Esophagus squamous epithelium (tissue), 5 donors: Measurements from ENCODE around the gene ZNF428. TPM values are rescaled to one million over a fixed set of nuclear protein-coding genes. Genes with fewer than 3 reads are reported as not detected.

ENCODE experiments used
- DNase-seq: peaks from one replicate; lab custom pipeline; 2025; lab: John Stamatoyannopoulos, UW
- H3K27ac ChIP-seq, 4 donors: fragments of 200-600 bp; sonication (generic); one replicate each; pipeline ENCODE4 v1.5.1; 2016 to 2019; ENCODE audit warnings: mild to moderate bottlenecking in 1 of 4
- H3K27me3 ChIP-seq, 4 donors: fragments of 200-600 bp; sonication (generic); 1 replicate in 3 of 4; 2 replicates in 1 of 4; pipeline versions ENCODE4 v1.5.1 to v1.6.0; 2017 to 2021; ENCODE audit warnings: antibody characterized with exemption in 1 of 4
- H3K36me3 ChIP-seq, 3 donors: fragments of 200-600 bp; sonication (generic); one replicate each; pipeline ENCODE4 v1.5.1; 2016 to 2019
- H3K4me1 ChIP-seq, 3 donors: fragments of 200-600 bp; sonication (generic); one replicate each; pipeline ENCODE4 v1.5.1; 2017 to 2019
- H3K4me3 ChIP-seq, 4 donors: fragments of 200-600 bp; sonication (generic); 1 replicate in 3 of 4; 2 replicates in 1 of 4; pipeline ENCODE4 v1.5.1; 2016 to 2019; ENCODE audit warnings: mild to moderate bottlenecking in 2 of 4, moderate library complexity in 1 of 4
- H3K9me3 ChIP-seq, 3 donors: fragments of 200-600 bp; sonication (generic); one replicate each; pipeline ENCODE4 v1.5.1; 2016 to 2019
- CTCF ChIP-seq, 6 experiments: fragments of 450-650 bp in 4 of 6; fragments of 200-600 bp in 2 of 6; sonication (generic) in 2 of 6; IDR thresholded peaks; one replicate each; pipeline ENCODE4 v1.5.1; 2016 to 2019; ENCODE audit warnings: antibody characterized with exemption in 6 of 6, mild to moderate bottlenecking in 4 of 6, moderate library complexity in 4 of 6
- POLR2A ChIP-seq, 4 donors: fragments of 450-650 bp; IDR thresholded peaks; one replicate each; pipeline ENCODE4 v1.6.1; 2017; ENCODE audit warnings: antibody characterized with exemption in 4 of 4, mild to moderate bottlenecking in 4 of 4, moderate library complexity in 3 of 4
- WGBS, 2 donors: methylation state at CpG; one replicate each; pipeline ENCODE4 v1.1.5; 2018; 5-methylcytosine and 5-hydroxymethylcytosine counted together
- intact Hi-C: fragments of 100-400 bp; cut with DNase I; formaldehyde crosslinking; loops from one replicate; pipeline ENCODE4 v1.15.0; 2022
- total RNA-seq, 4 donors: library from RNA; depleted of rRNA; stranded (reverse); fragments of >200 nt; gene quantifications; one replicate each; pipeline ENCODE4 v1.1.0, GENCODE V29; 2016
- donor health status: DM: yes; HTN: yes; CAD: no.

Gene ZNF428
- total RNA-seq, 4 donors from 2014 or later, result 7.9 to 19.3 (median 11.8) TPM

DNA sequence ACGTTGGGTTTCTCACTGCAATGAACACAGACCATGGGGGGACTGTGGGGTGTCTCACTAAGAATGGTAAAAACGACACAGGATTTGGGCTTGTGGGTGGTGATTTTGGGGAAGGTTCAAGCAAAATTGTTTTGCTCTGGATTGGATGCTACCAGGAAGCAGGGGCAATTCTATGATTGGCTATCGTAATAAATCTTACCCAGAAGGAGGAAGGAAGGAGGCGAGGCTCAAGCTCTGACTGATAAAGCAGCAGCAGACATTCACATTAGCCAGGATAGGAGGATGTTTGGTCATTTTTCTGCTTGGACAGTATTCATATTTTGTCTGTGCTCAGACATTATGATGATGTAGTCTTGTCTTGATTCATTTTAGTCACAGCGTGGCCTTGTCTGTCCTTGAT is 21.6 kb downstream of the ZNF428 start:
- Histone ChIP-seq H3K9me3 (no peaks in the 10 kb centered on the region), H3K27me3 (no peaks in the 10 kb centered on the region), H3K27ac (peak overlapping the region in 1 of 4 donors; percentile 99), H3K36me3 (peaks cover 8 to 64% (median 15%) of the 10 kb centered on the region in 3 donors), H3K4me3 (peak overlapping the region in 1 of 4 donors; percentile 82), H3K4me1 (peaks cover 27 to 53% (median 29%) of the 10 kb centered on the region in 3 donors)
- 38 to 39% methylated on average over 5 of the region's 5 CpGs for WGBS, 2 donors
- DNase-seq, result no peak
- intact Hi-C loops, result loop anchor here (10.0 kb wide), 1 partner anchor 63 kb away; the partner anchor contains the start of gene ZNF575
- TF ChIP-seq CTCF (IDR thresholded peaks at IDR 0.05) (no peak), POLR2A (IDR thresholded peaks at IDR 0.05) (no peak)

GRCh38 chr19:43596842-43597461 is 22.5 kb downstream of the ZNF428 start:
- Histone ChIP-seq H3K36me3 (peaks cover 13 to 64% (median 22%) of the 10 kb centered on the region in 3 donors), H3K27me3 (no peaks in the 10 kb centered on the region)
- no peak for DNase-seq

GRCh38 chr19:43595999-43596841 is 23.2 kb downstream of the ZNF428 start, which contains the start of the genes IRGQ and ZNF576:
Gene IRGQ, minus strand, starts transcription at chr19:43596134. Its CDS starts 796 bp downstream, at chr19:43595338.
Gene ZNF576, plus strand, starts transcription at chr19:43596595. Its CDS starts 514 bp downstream, at chr19:43597109.
- peaks cover 27 to 54% (median 29%) of the 10 kb centered on the region in 3 donors for H3K4me1 ChIP-seq
- H3K27me3 ChIP-seq, result no peaks in the 10 kb centered on the region
- peak within 1 kb of the TSS; percentile 91 to 99 (median 98) for H3K27ac ChIP-seq
- intact Hi-C loops, result loop anchor here (10.0 kb wide), 1 partner anchor 61 kb away; the partner anchor contains the start of gene ZNF575
- peaks cover 13 to 64% (median 22%) of the 10 kb centered on the region in 3 donors for H3K36me3 ChIP-seq
- no peaks in the 10 kb centered on the region for H3K9me3 ChIP-seq
- WGBS, 2 donors, result 0% methylated on average over 3 to 40 of the region's 60 CpGs
- DNase-seq, result peak; percentile 92
- peak within 1 kb of the TSS; percentile 49 to 82 (median 74) for H3K4me3 ChIP-seq
- peak in 3 of 4 donors; percentile 58 to 90 (median 79) for TF ChIP-seq POLR2A (IDR thresholded peaks at IDR 0.05)
- peak in 3 of 6 experiments; percentile 6 to 17 (median 15) for TF ChIP-seq CTCF (IDR thresholded peaks at IDR 0.05)

More at GRCh38 chr19:43596842-43597461, 22.5 kb downstream of the ZNF428 start:
- WGBS, 2 donors, result 13 to 15% methylated on average over 5 to 6 of the region's 7 CpGs
- H3K4me3 ChIP-seq, result peak overlapping the region; percentile 39 to 82 (median 74)
- intact Hi-C loops, result loop anchor here (10.0 kb wide), 1 partner anchor 62 kb away; the partner anchor contains the start of gene ZNF575
- peak overlapping the region; percentile 91 to 99 (median 98) for H3K27ac ChIP-seq
- no peaks in the 10 kb centered on the region for H3K9me3 ChIP-seq
- peaks cover 27 to 54% (median 29%) of the 10 kb centered on the region in 3 donors for H3K4me1 ChIP-seq
- no peak for TF ChIP-seq CTCF (IDR thresholded peaks at IDR 0.05)
- TF ChIP-seq POLR2A (IDR thresholded peaks at IDR 0.05), result no peak

- intact Hi-C loops, result loop anchor here (10.0 kb wide), 1 partner anchor 61 kb away; the partner anchor contains the start of gene ZNF575
- Histone ChIP-seq H3K4me3 (peak overlapping the region; percentile 49 to 82 (median 74)), H3K9me3 (no peaks in the 10 kb centered on the region), H3K27ac (peak overlapping the region; percentile 91 to 99 (median 98)), H3K36me3 (peaks cover 13 to 64% (median 22%) of the 10 kb centered on the region in 3 donors), H3K4me1 (peaks cover 27 to 54% (median 29%) of the 10 kb centered on the region in 3 donors), H3K27me3 (no peaks in the 10 kb centered on the region)
- 0% methylated on average over 15 of the region's 18 CpGs; no CpG with 5 or more reads in 1 of the 2 donors for WGBS, 2 donors
- TF ChIP-seq POLR2A (IDR thresholded peaks at IDR 0.05) (no peak), CTCF (IDR thresholded peaks at IDR 0.05) (no peak)
- no peak for DNase-seq
Observed at GRCh38 chr19:43595605-43595998, 23.8 kb downstream of the ZNF428 start.
